ENCODE results near the gene COQ4.

The COQ4 gene

GRCh38 chr9:128288273-128289004 is 34.2 kb upstream of the COQ4 start:
- Histone ChIP-seq H3K27me3 (ENCODE audit: insufficient read depth, poor library complexity, severe bottlenecking) (no peaks in the 10 kb centered on the region), H3K4me3 (replicated peaks; ENCODE audit: insufficient read depth, low read length) (no peak overlapping the region)
- TF ChIP-seq SPI1 (IDR thresholded peaks at IDR 0.05; ENCODE audit: borderline replicate concordance, low read depth), result no peak
- TF ChIP-seq, protein P1, sequence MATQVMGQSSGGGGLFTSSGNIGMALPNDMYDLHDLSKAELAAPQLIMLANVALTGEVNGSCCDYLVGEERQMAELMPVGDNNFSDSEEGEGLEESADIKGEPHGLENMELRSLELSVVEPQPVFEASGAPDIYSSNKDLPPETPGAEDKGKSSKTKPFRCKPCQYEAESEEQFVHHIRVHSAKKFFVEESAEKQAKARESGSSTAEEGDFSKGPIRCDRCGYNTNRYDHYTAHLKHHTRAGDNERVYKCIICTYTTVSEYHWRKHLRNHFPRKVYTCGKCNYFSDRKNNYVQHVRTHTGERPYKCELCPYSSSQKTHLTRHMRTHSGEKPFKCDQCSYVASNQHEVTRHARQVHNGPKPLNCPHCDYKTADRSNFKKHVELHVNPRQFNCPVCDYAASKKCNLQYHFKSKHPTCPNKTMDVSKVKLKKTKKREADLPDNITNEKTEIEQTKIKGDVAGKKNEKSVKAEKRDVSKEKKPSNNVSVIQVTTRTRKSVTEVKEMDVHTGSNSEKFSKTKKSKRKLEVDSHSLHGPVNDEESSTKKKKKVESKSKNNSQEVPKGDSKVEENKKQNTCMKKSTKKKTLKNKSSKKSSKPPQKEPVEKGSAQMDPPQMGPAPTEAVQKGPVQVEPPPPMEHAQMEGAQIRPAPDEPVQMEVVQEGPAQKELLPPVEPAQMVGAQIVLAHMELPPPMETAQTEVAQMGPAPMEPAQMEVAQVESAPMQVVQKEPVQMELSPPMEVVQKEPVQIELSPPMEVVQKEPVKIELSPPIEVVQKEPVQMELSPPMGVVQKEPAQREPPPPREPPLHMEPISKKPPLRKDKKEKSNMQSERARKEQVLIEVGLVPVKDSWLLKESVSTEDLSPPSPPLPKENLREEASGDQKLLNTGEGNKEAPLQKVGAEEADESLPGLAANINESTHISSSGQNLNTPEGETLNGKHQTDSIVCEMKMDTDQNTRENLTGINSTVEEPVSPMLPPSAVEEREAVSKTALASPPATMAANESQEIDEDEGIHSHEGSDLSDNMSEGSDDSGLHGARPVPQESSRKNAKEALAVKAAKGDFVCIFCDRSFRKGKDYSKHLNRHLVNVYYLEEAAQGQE (IDR thresholded peaks at IDR 0.05; ENCODE audit: insufficient replicate concordance, low read depth), result no peak
- no peak for TF ChIP-seq POLR2AphosphoS5 (IDR thresholded peaks at IDR 0.05; ENCODE audit: low read depth)
- TF ChIP-seq GABPA (IDR thresholded peaks at IDR 0.05; ENCODE audit: low read depth), result no peak
- no peak for TF ChIP-seq CTCF (IDR thresholded peaks at IDR 0.05; ENCODE audit: insufficient read depth, low read length)

GRCh38 chr9:128292009-128292408 is 30.6 kb upstream of the COQ4 start:
- Histone ChIP-seq H3K27me3 (ENCODE audit: insufficient read depth, poor library complexity, severe bottlenecking) (no peaks in the 10 kb centered on the region), H3K4me3 (replicated peaks; ENCODE audit: insufficient read depth, low read length) (no peak overlapping the region), H3K27ac (replicated peaks) (no peak overlapping the region)
- no peak for DNase-seq (ENCODE audit: low read depth in 1 of 2, low spot score in 1 of 2)
- TF ChIP-seq, protein P1 (IDR thresholded peaks at IDR 0.05; ENCODE audit: insufficient replicate concordance, low read depth), result no peak
- TF ChIP-seq CTCF (IDR thresholded peaks at IDR 0.05; ENCODE audit: insufficient read depth, low read length) (no peak), SPI1 (IDR thresholded peaks at IDR 0.05; ENCODE audit: borderline replicate concordance, low read depth) (no peak)

More at GRCh38 chr9:128288273-128289004, 34.2 kb upstream of the COQ4 start:
- no peak for DNase-seq (ENCODE audit: low read depth in 1 of 2, low spot score in 1 of 2)
- H3K27ac ChIP-seq (replicated peaks), result no peak overlapping the region

DNA sequence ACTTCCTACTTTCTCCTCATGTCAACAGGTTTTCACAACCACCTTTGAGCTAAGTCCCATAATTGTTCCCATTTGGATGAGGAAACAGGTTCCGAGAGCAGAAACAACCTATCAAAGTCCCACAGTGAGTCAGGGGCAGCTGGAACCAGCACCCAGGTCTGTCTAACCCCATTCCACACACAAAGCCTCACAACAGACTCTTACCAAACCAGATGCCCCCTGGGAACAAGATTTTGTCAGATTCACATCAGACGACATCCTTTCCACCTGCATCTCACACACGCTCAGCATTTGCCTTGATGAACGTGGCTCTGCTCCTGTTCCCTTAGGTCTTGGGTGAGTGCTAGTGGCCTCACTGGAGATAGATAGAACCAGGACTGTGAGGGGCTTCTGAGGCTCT is 29.5 kb upstream of the COQ4 start:
- no peaks in the 10 kb centered on the region for H3K27me3 ChIP-seq (ENCODE audit: insufficient read depth, poor library complexity, severe bottlenecking)
- DNase-seq (ENCODE audit: low read depth in 1 of 2, low spot score in 1 of 2), result no peak
- no peak overlapping the region for H3K4me3 ChIP-seq (replicated peaks; ENCODE audit: insufficient read depth, low read length)
- H3K27ac ChIP-seq (replicated peaks), result no peak overlapping the region
- TF ChIP-seq SPI1 (IDR thresholded peaks at IDR 0.05; ENCODE audit: borderline replicate concordance, low read depth) (no peak), POLR2AphosphoS5 (IDR thresholded peaks at IDR 0.05; ENCODE audit: low read depth) (no peak), CTCF (IDR thresholded peaks at IDR 0.05; ENCODE audit: insufficient read depth, low read length) (no peak), GABPA (IDR thresholded peaks at IDR 0.05; ENCODE audit: low read depth) (no peak)
- TF ChIP-seq, protein P1 (IDR thresholded peaks at IDR 0.05; ENCODE audit: insufficient replicate concordance, low read depth), result no peak
